Smooth muscle cell (in vitro differentiated cells): ENCODE results near the gene CHCHD6. TPM values are rescaled to one million over a fixed set of nuclear protein-coding genes. Genes with fewer than 3 reads are reported as not detected.
"Not testable (repeated sequence)": the region's sequence is repeated elsewhere in the genome, so short reads cannot be mapped to it uniquely, and the experiment has no call there.

ENCODE experiments used
- DNase-seq: peaks from one replicate; lab custom pipeline; 2025; ENCODE audit not compliant: unreplicated experiment; lab: John Stamatoyannopoulos, UW
- H2AFZ ChIP-seq: fragments of 200-600 bp; sonication (generic); 2 replicates; pipeline ENCODE4 v1.6.0; 2016; ENCODE audit warnings: antibody characterized with exemption, low read depth, mild to moderate bottlenecking
- H3F3A ChIP-seq: fragments of 200-600 bp; sonication (generic); 2 replicates; pipeline ENCODE4 v1.6.0; 2017; ENCODE audit warnings: antibody characterized with exemption, low read depth
- H3K27ac ChIP-seq: fragments of 200-600 bp; sonication (generic); 2 replicates; pipeline ENCODE4 v1.5.1; 2016; ENCODE audit warnings: low read depth, mild to moderate bottlenecking
- H3K27me3 ChIP-seq: fragments of 200-600 bp; sonication (generic); 2 replicates; pipeline ENCODE4 v1.6.1; 2016; ENCODE audit warnings: low read depth, mild to moderate bottlenecking
- H3K36me3 ChIP-seq: fragments of 200-600 bp; sonication (generic); 2 replicates; pipeline ENCODE4 v1.5.1; 2016; ENCODE audit warnings: low read depth
- H3K4me1 ChIP-seq: fragments of 200-600 bp; sonication (generic); 2 replicates; pipeline ENCODE4 v1.5.1; 2016; ENCODE audit warnings: low read depth
- H3K4me2 ChIP-seq: fragments of 200-600 bp; sonication (generic); 2 replicates; pipeline ENCODE4 v1.6.0; 2016; ENCODE audit warnings: mild to moderate bottlenecking
- H3K4me3 ChIP-seq: fragments of 200-600 bp; sonication (generic); 2 replicates; pipeline ENCODE4 v1.5.1; 2016; ENCODE audit warnings: mild to moderate bottlenecking
- H3K79me2 ChIP-seq: fragments of 200-600 bp; sonication (generic); 2 replicates; pipeline ENCODE4 v1.6.0; 2016; ENCODE audit warnings: low read depth, mild to moderate bottlenecking
- H3K9ac ChIP-seq: fragments of 200-600 bp; sonication (generic); 2 replicates; pipeline ENCODE4 v1.6.0; 2016; ENCODE audit warnings: low read depth
- H3K9me3 ChIP-seq: fragments of 200-600 bp; sonication (generic); replicated peaks from 2 replicates; pipeline ENCODE4 v1.5.1; 2016; ENCODE audit warnings: low read depth
- H4K20me1 ChIP-seq: fragments of 200-600 bp; sonication (generic); 2 replicates; pipeline ENCODE4 v1.6.0; 2016; ENCODE audit warnings: low read depth
- CTCF ChIP-seq: fragments of 200-600 bp; sonication (generic); IDR thresholded peaks from 2 replicates; pipeline ENCODE4 v1.5.1; 2017; ENCODE audit warnings: borderline replicate concordance, mild to moderate bottlenecking, antibody characterized with exemption; ENCODE audit not compliant: insufficient read depth, poor library complexity, severe bottlenecking
- WGBS: methylation state at CpG from one replicate; pipeline ENCODE4 v1.1.7; 2016; ENCODE audit warnings: low lambda C conversion rate; 5-methylcytosine and 5-hydroxymethylcytosine counted together
- polyA plus RNA-seq: library from polyadenylated mRNA; unstranded; fragments of >200 nt; fragmentation: Nextera tagmentation; extraction: Ambion mirVana; gene quantifications from 2 replicates; pipeline ENCODE4 v1.2.1, GENCODE V29; 2016
- total RNA-seq: library from RNA; depleted of rRNA; stranded (reverse); fragments of >200 nt; gene quantifications from 2 replicates; pipeline ENCODE4 v1.2.3, GENCODE V29; 2014

The CHCHD6 gene
- total and polyA plus RNA-seq, 2 experiments from 2014 or later = 6.7 to 27.2 TPM

- peaks cover 42% of the 10 kb centered on the region for H3K4me1 ChIP-seq
- H3K4me2 ChIP-seq = peak overlapping the region; percentile 68
- 23% methylated on average over 12 of the region's 12 CpGs for WGBS
- no peaks in the 10 kb centered on the region for H3K9me3 ChIP-seq
- no peaks in the 10 kb centered on the region for H3K27me3 ChIP-seq
- DNase-seq = no peak
- peak overlapping the region; percentile 78 for H3K9ac ChIP-seq
- no peak overlapping the region for H2AFZ ChIP-seq
- H4K20me1 ChIP-seq = no peaks in the 10 kb centered on the region
- no peaks in the 10 kb centered on the region for H3K36me3 ChIP-seq
- H3K79me2 ChIP-seq = no peaks in the 10 kb centered on the region
- peak overlapping the region; percentile 95 for H3K27ac ChIP-seq
- no peak overlapping the region for H3K4me3 ChIP-seq
- TF ChIP-seq CTCF = no peak
- peaks cover 19% of the 10 kb centered on the region for H3F3A ChIP-seq
Measured at GRCh38 chr3:126781889-126782491, 78.0 kb downstream of the CHCHD6 start.

DNA sequence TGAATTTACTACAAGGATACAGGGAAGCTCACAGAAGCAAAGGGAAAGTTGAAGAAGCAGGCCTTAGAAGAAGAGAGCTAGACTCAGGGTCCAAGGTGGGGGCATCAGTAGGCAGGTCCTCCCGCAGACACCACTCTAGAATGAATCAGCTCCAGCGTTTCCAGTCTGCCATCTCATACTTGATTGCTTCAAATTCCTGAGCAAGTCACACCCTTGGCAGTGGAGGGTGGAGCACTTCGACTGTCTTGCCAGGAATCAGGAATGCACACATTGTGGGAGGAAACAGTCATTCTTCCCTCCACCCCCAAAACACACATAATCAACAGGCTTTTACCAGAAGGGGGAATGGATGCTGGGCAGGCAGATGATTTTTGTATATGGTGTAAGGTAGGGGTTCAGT lies 78.5 kb downstream of the CHCHD6 start:
- WGBS = 11% methylated on average over 3 of the region's 3 CpGs
- Histone ChIP-seq H3K4me1 (peaks cover 42% of the 10 kb centered on the region), H3K27ac (peak overlapping the region; percentile 95), H3K4me2 (peak overlapping the region; percentile 68), H3K9ac (peak overlapping the region; percentile 78), H3K79me2 (no peaks in the 10 kb centered on the region), H3K4me3 (no peak overlapping the region), H4K20me1 (no peaks in the 10 kb centered on the region), H3F3A (peaks cover 19% of the 10 kb centered on the region), H3K27me3 (no peaks in the 10 kb centered on the region), H2AFZ (no peak overlapping the region), H3K9me3 (no peaks in the 10 kb centered on the region), H3K36me3 (no peaks in the 10 kb centered on the region)
- no peak for TF ChIP-seq CTCF
- DNase-seq = no peak

GRCh38 chr3:126784254-126784653 lies 80.2 kb downstream of the CHCHD6 start:
- Histone ChIP-seq H3K79me2 (no peaks in the 10 kb centered on the region), H3K4me1 (peaks cover 42% of the 10 kb centered on the region), H2AFZ (no peak overlapping the region), H3K4me2 (no peak overlapping the region), H3K4me3 (no peak overlapping the region), H3K27ac (no peak overlapping the region), H3K9ac (no peak overlapping the region), H3F3A (peaks cover 19% of the 10 kb centered on the region), H3K27me3 (no peaks in the 10 kb centered on the region), H4K20me1 (no peaks in the 10 kb centered on the region), H3K36me3 (no peaks in the 10 kb centered on the region), H3K9me3 (no peaks in the 10 kb centered on the region)
- no peak for TF ChIP-seq CTCF
- 73% methylated on average over 2 of the region's 2 CpGs for WGBS
- DNase-seq = no peak

DNA sequence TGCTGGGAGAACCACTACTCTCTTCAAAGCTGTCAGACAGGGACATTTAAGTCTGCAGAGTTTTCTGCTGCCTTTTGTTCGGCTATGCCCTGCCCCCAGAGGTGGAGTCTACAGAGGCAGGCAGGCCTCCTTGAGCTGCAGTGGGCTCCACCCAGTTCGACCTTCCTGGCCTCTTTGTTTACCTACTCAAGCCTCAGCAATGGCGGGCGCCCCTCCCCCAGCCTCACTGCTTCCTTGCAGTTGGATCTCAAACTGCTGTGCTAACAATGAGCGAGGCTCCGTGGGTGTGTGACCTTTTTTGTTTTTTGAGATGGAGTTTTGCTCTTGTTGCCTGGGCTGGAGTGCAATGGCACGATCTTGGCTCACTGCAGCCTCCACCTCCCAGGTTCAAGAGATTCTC lies 87.3 kb downstream of the CHCHD6 start:
- H3K4me1 ChIP-seq, DNase-seq, H3F3A ChIP-seq, H3K9me3 ChIP-seq, H4K20me1 ChIP-seq, H3K9ac ChIP-seq, H3K27ac ChIP-seq, H3K4me3 ChIP-seq, H2AFZ ChIP-seq, H3K4me2 ChIP-seq, H3K27me3 ChIP-seq, H3K79me2 ChIP-seq, H3K36me3 ChIP-seq: not testable (repeated sequence)
- WGBS = 92% methylated on average over 7 of the region's 7 CpGs
